K562 (cell line): ENCODE results near the gene TSC22D2. TPM values are rescaled to one million over a fixed set of nuclear protein-coding genes. Genes with fewer than 3 reads are reported as not detected.

ENCODE experiments used
- DDX20 ChIP-seq: fragments of 450-650 bp; IDR thresholded peaks from 2 replicates; pipeline ENCODE4 v1.6.1; 2016; ENCODE audit warnings: missing genetic modification characterization, low read depth, mild to moderate bottlenecking, missing compliant biosample characterization, moderate library complexity
- FOXK1 ChIP-seq: sonication (generic); formaldehyde crosslinking; IDR thresholded peaks from 2 replicates; pipeline ENCODE4 v1.8.0; 2022; ENCODE audit warnings: missing genetic modification reagents, mild to moderate bottlenecking, borderline replicate concordance
- HDAC1 ChIP-seq, 2 experiments: fragments of 450-650 bp; IDR thresholded peaks; 2 replicates each; pipeline ENCODE4 v1.6.1; 2016 to 2017; ENCODE audit warnings: inconsistent platforms in 1 of 2, mild to moderate bottlenecking in 1 of 2, moderate library complexity in 1 of 2
- PML ChIP-seq: IDR thresholded peaks from 2 replicates; pipeline ENCODE4 v1.6.1; 2012; ENCODE audit warnings: low read length, inconsistent platforms
- POLR2G ChIP-seq: fragments of 200-400 bp; formaldehyde crosslinking; IDR thresholded peaks from 2 replicates; pipeline ENCODE4 v1.6.1; 2017; ENCODE audit warnings: low read depth, mild to moderate bottlenecking, antibody characterized with exemption, low read length, moderate library complexity
- polyA plus RNA-seq, 8 experiments: library from polyadenylated mRNA; depleted of rRNA in 4 of 8; stranded (reverse) in 5 of 8; unstranded in 3 of 8; fragments of >200 nt; fragmentation: Nextera tagmentation in 2 of 8; fragmentation: Illumina TruSeq in 1 of 8; extraction: Ambion mirVana in 2 of 8; extraction: Trizol in 1 of 8; gene quantifications; 2 replicates each; pipeline versions ENCODE4 v1.2.1 to v1.2.3, GENCODE V29; 2011 to 2014; ENCODE audit warnings: inconsistent platforms in 1 of 8, missing spikeins in 1 of 8
- total RNA-seq, 7 experiments: library from RNA; depleted of rRNA in 6 of 7; stranded (reverse); fragments of >200 nt in 6 of 7; fragmentation: Illumina TruSeq in 2 of 7; extraction: Trizol in 2 of 7; gene quantifications; 2 replicates each; pipeline versions ENCODE4 v1.2.1 to v1.2.3, GENCODE V29; 2011 to 2021; ENCODE audit warnings: low replicate concordance in 1 of 7
- TF ChIP-seq, protein P1 (sequence below): conservative IDR thresholded peaks from 2 replicates; pipeline ENCODE4 v1.6.1; 2011; ENCODE audit warnings: low read depth, mild to moderate bottlenecking, low read length; ENCODE audit not compliant: control insufficient read depth
- TF ChIP-seq, protein P2 (sequence below): sonication (generic); formaldehyde crosslinking; IDR thresholded peaks from 2 replicates; pipeline ENCODE4 v1.8.1; 2023; ENCODE audit warnings: mild to moderate bottlenecking, missing genetic modification reagents
- TF ChIP-seq, protein P3 (sequence below), 2 experiments: fragments of 150-350 bp in 1 of 2; IDR thresholded peaks; 2 replicates each; pipeline ENCODE4 v1.6.1; 2012 to 2016; ENCODE audit warnings: low read depth in 2 of 2, low read length in 2 of 2, mild to moderate bottlenecking in 1 of 2, moderate library complexity in 1 of 2
- TF ChIP-seq, protein P4 (sequence below): sonication (generic); formaldehyde crosslinking; IDR thresholded peaks from 2 replicates; pipeline ENCODE4 v1.8.0; 2022; ENCODE audit warnings: missing genetic modification reagents, mild to moderate bottlenecking, moderate library complexity, borderline replicate concordance

The TSC22D2 gene
- total and polyA plus RNA-seq, 9 of the 15 experiments (the other 6 are each of a cell fraction or from before 2014, with no cell fraction given), result 5.5 to 44.0 (median 19.3) TPM

DNA sequence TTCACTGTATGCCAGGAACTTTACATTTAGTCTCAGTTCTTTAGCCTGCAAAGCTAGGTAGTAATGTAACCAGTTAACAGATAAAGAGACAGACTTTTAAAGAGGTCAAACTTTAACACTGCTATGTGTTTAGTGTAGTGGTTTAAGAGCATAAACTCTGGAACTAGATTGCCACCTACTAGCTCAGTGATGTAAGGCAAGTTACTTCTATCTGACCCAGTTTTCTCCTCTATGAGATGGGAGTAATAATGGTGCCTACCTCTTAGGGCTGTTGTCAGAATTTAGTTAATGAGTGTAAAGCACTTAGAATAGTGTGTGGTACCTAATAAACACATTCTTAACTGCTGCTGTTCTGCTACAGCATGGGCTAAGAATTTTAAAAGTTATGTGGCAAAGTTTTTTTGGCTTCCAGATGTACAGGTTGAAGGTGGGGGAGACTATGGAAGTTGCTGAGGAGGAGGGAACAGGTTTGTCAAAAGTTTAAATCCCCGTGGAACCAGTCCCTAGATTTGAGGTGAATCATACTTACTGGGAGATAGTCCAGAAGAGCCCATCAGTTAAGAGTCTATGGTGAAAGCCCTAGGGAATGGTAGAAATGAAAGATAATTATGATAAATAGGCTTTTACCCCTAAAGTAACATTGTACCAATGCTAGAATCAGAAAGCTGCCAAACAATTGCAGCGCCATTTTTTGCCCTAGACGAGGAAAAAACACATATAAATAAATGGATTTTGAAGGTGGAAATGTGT is 13.9 kb downstream of the TSC22D2 start (continued):
- TF ChIP-seq FOXK1 (CRISPR knock-in tag) (no peak), POLR2G (peak; percentile 31; the same call in 1 of the 2 replicates), DDX20 (no peak), HDAC1 (IDR thresholded peaks at IDR 0.05) (peak in 1 of 2 experiments; percentile 26; a peak in 1 of 4 replicates), PML (peak; percentile 19; the same call in 1 of the 2 replicates)
- TF ChIP-seq, protein P1, sequence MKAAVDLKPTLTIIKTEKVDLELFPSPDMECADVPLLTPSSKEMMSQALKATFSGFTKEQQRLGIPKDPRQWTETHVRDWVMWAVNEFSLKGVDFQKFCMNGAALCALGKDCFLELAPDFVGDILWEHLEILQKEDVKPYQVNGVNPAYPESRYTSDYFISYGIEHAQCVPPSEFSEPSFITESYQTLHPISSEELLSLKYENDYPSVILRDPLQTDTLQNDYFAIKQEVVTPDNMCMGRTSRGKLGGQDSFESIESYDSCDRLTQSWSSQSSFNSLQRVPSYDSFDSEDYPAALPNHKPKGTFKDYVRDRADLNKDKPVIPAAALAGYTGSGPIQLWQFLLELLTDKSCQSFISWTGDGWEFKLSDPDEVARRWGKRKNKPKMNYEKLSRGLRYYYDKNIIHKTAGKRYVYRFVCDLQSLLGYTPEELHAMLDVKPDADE, result no peak
- TF ChIP-seq, protein P2, sequence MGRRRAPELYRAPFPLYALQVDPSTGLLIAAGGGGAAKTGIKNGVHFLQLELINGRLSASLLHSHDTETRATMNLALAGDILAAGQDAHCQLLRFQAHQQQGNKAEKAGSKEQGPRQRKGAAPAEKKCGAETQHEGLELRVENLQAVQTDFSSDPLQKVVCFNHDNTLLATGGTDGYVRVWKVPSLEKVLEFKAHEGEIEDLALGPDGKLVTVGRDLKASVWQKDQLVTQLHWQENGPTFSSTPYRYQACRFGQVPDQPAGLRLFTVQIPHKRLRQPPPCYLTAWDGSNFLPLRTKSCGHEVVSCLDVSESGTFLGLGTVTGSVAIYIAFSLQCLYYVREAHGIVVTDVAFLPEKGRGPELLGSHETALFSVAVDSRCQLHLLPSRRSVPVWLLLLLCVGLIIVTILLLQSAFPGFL (CRISPR knock-in tag), result no peak
- TF ChIP-seq, protein P3, sequence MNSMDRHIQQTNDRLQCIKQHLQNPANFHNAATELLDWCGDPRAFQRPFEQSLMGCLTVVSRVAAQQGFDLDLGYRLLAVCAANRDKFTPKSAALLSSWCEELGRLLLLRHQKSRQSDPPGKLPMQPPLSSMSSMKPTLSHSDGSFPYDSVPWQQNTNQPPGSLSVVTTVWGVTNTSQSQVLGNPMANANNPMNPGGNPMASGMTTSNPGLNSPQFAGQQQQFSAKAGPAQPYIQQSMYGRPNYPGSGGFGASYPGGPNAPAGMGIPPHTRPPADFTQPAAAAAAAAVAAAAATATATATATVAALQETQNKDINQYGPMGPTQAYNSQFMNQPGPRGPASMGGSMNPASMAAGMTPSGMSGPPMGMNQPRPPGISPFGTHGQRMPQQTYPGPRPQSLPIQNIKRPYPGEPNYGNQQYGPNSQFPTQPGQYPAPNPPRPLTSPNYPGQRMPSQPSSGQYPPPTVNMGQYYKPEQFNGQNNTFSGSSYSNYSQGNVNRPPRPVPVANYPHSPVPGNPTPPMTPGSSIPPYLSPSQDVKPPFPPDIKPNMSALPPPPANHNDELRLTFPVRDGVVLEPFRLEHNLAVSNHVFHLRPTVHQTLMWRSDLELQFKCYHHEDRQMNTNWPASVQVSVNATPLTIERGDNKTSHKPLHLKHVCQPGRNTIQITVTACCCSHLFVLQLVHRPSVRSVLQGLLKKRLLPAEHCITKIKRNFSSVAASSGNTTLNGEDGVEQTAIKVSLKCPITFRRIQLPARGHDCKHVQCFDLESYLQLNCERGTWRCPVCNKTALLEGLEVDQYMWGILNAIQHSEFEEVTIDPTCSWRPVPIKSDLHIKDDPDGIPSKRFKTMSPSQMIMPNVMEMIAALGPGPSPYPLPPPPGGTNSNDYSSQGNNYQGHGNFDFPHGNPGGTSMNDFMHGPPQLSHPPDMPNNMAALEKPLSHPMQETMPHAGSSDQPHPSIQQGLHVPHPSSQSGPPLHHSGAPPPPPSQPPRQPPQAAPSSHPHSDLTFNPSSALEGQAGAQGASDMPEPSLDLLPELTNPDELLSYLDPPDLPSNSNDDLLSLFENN (IDR thresholded peaks at IDR 0.05; ENCODE audit: low read depth in 2 of 2, low read length in 2 of 2), result no peak
- TF ChIP-seq, protein P4, sequence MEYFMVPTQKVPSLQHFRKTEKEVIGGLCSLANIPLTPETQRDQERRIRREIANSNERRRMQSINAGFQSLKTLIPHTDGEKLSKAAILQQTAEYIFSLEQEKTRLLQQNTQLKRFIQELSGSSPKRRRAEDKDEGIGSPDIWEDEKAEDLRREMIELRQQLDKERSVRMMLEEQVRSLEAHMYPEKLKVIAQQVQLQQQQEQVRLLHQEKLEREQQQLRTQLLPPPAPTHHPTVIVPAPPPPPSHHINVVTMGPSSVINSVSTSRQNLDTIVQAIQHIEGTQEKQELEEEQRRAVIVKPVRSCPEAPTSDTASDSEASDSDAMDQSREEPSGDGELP (CRISPR knock-in tag), result no peak
